Panc1 (cell line): Measurements from ENCODE around the gene KRT72.

Experiments used
- CTCF ChIP-seq: fragments of 450-650 bp; IDR thresholded peaks from 2 replicates; pipeline ENCODE4 v1.5.1; 2017; ENCODE audit warnings: mild to moderate bottlenecking
- POLR2AphosphoS5 ChIP-seq: IDR thresholded peaks from 2 replicates; pipeline ENCODE4 v1.6.1; 2012; ENCODE audit warnings: mild to moderate bottlenecking, low read depth, low read length, moderate library complexity
- SIN3A ChIP-seq: IDR thresholded peaks from 2 replicates; pipeline ENCODE4 v1.6.1; 2012; ENCODE audit warnings: low read depth, mild to moderate bottlenecking, low read length, moderate library complexity, borderline replicate concordance; ENCODE audit not compliant: insufficient read depth
- TCF7L2 ChIP-seq: IDR thresholded peaks from 2 replicates; pipeline ENCODE4 v1.6.1; 2011; ENCODE audit warnings: mild to moderate bottlenecking, low read depth, low read length, inconsistent platforms

- no peak for TF ChIP-seq SIN3A
- TF ChIP-seq CTCF: no peak
- no peak for TF ChIP-seq TCF7L2
- no peak for TF ChIP-seq POLR2AphosphoS5
Measured at GRCh38 chr12:52627395-52628110, 26.3 kb upstream of the KRT72 start.
